ENCODE measurements around the gene ERF.
A peak's percentile ranks its signal among the peaks of the same experiment; 100 is the strongest.

ERF gene

DNA sequence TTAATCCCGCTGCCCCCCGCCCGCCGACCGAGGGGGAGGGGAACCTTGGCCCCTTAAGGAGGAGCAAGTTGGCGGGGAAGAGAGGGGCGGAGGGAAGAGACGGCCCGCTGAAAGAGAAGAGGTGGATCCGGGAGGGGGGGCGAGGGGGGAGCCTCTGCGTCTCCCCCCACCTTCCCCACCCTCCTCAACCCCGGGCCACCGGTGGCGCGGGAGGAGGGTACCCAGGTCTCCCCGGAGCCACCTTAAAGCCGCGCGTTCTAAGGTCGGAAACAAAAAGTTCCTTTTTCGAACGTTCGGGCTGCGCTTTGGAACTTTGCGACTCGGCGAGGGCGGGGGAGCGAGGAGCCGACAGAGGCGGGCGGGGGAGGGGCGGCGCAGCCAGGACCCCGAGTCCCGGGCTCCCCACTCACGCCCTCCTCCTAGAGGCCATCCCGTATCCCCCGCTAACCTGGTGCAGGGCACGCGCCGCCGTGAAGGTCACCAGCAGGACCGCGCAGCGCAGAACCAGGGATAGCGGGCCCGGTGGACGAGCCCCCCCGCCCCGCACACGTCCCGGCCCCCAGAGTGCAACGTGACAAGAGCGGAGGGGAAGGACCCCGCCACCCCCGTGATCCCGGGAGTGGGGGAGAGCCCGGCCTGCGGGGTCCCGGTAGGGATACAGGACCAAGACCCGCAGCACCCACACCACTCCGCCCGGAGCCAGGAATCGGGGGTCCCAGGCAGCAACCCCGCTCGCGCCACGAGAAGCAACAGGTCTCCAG, 659 bp downstream of the ERF start:
- DNase-seq (ENCODE audit: low spot score), result peak; percentile 83

GRCh38 chr19:42253245-42254088, 1.5 kb downstream of the ERF start:
- peak; percentile 90 for DNase-seq (ENCODE audit: low spot score)

- no peak for DNase-seq (ENCODE audit: low spot score)
Measured at GRCh38 chr19:42252365-42253244, 2.3 kb downstream of the ERF start.

- DNase-seq (ENCODE audit: low spot score), result no peak
Measured at GRCh38 chr19:42251572-42252358, 3.2 kb downstream of the ERF start.

- DNase-seq (ENCODE audit: low spot score), result no peak
Measured at GRCh38 chr19:42250666-42251531, 4.0 kb downstream of the ERF start.

DNA sequence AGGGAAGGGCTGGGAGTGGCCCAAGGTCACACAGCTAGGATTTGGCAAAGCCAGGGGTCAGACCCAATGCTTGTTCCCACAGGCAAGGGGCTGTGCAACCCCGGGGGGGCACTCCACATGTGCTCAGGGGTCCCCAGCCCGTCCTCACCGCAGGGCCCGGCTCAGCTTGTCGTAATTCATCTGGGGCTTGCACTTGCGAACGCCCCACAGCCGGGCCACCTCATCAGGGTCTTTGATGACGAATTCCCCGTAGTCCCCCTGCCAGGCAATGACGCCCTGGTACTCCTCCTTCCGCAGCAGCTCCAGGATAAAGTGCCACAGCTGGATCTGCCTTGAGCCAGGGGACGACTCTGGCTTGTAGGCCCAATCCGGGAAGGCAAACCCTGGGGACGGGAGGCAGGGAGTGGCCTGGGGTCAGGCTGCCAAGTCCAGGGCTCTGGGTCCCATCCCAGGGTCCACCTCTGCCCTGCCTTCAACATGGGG, 4.7 kb downstream of the ERF start:
- DNase-seq (ENCODE audit: low spot score), result no peak

GRCh38 chr19:42249769-42250168, 5.2 kb downstream of the ERF start:
- DNase-seq (ENCODE audit: low spot score), result no peak

- no peak for DNase-seq (ENCODE audit: low spot score)
Measured at GRCh38 chr19:42249149-42249750, 5.7 kb downstream of the ERF start.

DNA sequence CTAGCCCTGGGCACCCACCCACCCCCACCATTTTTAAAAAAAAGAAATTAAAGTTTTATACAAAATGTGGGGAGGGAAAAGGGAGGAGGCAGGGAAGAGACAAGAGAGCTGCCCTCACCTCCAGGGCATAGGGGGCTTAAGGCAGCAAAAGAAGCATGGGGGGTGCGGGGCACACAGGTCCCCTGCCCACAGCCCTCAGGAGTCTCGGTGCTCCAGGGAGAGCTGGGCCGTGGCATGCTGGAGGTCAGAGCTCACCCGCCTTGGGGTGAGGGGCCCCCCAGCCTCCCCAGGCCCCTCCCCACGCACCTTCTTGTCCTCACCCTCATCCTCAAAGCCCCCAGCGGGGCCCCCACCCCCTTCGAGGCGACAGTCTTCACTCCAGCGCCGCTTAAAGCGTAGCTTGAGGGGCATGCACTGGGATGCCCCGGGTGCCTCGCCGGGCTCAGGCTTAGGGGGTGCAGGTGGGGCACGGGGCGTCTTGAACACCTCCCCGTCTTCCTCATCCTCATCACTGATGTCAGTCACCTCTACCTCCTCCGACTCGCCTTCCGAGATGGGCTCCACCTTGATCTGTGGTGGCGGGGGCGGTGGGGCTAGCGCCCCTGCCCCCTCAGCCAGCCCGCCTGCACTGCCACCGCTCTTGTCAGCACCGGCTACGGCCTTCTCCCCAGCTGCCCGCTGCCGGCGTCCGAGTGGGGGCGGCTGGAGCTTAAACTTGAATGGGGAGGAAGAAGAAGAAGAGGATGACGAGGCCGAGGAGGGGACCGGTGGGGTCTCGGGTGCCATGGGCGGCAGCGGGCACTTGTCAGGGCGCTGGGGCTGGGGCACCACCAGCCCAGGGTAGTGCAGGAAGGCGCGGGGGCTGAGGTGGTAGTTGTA, 6.4 kb downstream of the ERF start:
- DNase-seq (ENCODE audit: low spot score), result no peak

- no peak for DNase-seq (ENCODE audit: low spot score)
Measured at GRCh38 chr19:42247640-42248199, 7.2 kb downstream of the ERF start.

- no peak for DNase-seq (ENCODE audit: low spot score)
Measured at GRCh38 chr19:42246922-42247639, 7.8 kb downstream of the ERF start.

- DNase-seq (ENCODE audit: low spot score), result peak; percentile 72
Measured at GRCh38 chr19:42246143-42246921, 8.6 kb downstream of the ERF start.

GRCh38 chr19:42245231-42245630, 9.7 kb downstream of the ERF start:
- DNase-seq (ENCODE audit: low spot score), result no peak

GRCh38 chr19:42244347-42245220, 10.3 kb downstream of the ERF start:
- DNase-seq (ENCODE audit: low spot score), result peak; percentile 96

DNA sequence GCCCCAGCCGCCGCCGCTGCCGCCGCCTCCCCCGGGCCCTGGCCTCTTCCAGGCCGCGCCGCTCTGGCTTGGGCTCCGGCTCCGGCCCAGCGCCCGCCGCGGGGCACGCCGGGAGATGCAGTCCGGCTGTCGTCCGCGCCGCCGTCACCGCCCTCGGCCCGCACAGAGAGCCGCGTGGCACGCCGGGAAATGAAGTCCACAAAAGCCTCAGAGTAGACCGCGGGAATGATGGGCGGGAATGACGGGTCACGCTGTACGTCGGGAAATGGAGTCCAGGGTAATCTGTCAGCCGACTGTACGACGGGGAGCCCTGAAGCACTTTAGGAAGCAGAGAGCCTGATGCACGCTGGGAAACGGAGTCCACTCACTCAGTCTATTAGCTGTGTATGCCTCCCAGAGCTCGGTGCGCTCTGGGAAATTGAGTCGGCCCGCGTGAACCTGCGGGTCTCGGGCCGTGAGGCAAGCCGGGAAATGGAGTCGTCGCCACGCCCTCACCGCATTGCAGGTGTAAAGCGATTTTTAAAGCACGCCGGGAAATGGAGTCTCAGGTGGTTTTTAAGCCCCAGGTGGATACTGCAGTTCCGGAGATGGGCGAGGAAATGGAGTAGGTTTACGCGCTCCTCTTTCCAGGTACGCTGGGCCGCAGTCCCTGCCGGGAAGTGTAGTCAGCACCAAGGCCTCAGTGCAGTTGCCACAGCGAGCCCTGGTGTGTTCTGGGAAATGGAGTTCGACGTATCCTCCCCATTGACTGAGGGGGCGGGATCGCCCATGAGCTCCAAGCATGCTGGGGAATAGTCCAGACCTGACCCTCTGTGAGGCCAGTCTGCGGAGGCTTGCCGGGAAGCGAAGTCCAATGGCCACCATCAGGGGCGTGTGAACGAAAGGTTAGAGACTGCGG, 12.2 kb downstream of the ERF start, which contains the start of gene GSK3A:
Gene GSK3A (minus strand): TSS at position 91 of the 898 bp plus-strand sequence. CDS start 137 bp downstream, outside the sequence.
- DNase-seq (ENCODE audit: low spot score), result peak; percentile 98

All from ecto neural progenitor cell (in vitro differentiated cells).